ENCODE data around the gene SUGT1.

Gene SUGT1

GRCh38 chr13:52651897-52652195 lies 790 bp upstream of the SUGT1 start (continued):
- TF ChIP-seq ZNF324 (tag by site-specific recombination; IDR thresholded peaks at IDR 0.05) (no peak), ZNF341 (tag by site-specific recombination; IDR thresholded peaks at IDR 0.05; ENCODE audit: low read depth) (peak; percentile 43), ZNF776 (tag by site-specific recombination; IDR thresholded peaks at IDR 0.05; ENCODE audit: borderline replicate concordance) (no peak), HOXA7 (CRISPR knock-in tag; IDR thresholded peaks at IDR 0.05; ENCODE audit: borderline replicate concordance) (no peak), ZIC2 (tag by site-specific recombination; IDR thresholded peaks at IDR 0.05) (0 out of 2 replicates have a peak, but pooled peaks have one; percentile 5), ZNF24 (tag by site-specific recombination; IDR thresholded peaks at IDR 0.05) (no peak), MEIS1 (CRISPR knock-in tag; IDR thresholded peaks at IDR 0.05; ENCODE audit: borderline replicate concordance) (no peak), ZNF292 (tag by site-specific recombination; IDR thresholded peaks at IDR 0.05; ENCODE audit: borderline replicate concordance, low read depth) (no peak), ZBTB8A (tag by site-specific recombination; IDR thresholded peaks at IDR 0.05) (peak; percentile 96), ZEB2 (tag by site-specific recombination; IDR thresholded peaks at IDR 0.05) (no peak), ZNF610 (tag by site-specific recombination; IDR thresholded peaks at IDR 0.05; ENCODE audit: borderline replicate concordance) (peak; percentile 64; the same call in 1 of the 2 replicates), ZNF175 (tag by site-specific recombination; IDR thresholded peaks at IDR 0.05) (no peak), ZNF530 (tag by site-specific recombination; IDR thresholded peaks at IDR 0.05; ENCODE audit: low read depth) (no peak), ZNF157 (tag by site-specific recombination; IDR thresholded peaks at IDR 0.05) (no peak), ZNF560 (tag by site-specific recombination; IDR thresholded peaks at IDR 0.05; ENCODE audit: borderline replicate concordance) (no peak), PATZ1 (tag by site-specific recombination; IDR thresholded peaks at IDR 0.05) (peak; percentile 35), ZNF404 (tag by site-specific recombination; IDR thresholded peaks at IDR 0.05) (no peak), ATF2 (tag by site-specific recombination; IDR thresholded peaks at IDR 0.05; ENCODE audit: low read depth) (no peak), ZNF223 (tag by site-specific recombination; IDR thresholded peaks at IDR 0.05) (no peak), ZNF664 (tag by site-specific recombination; IDR thresholded peaks at IDR 0.05) (no peak), ZNF654 (tag by site-specific recombination; IDR thresholded peaks at IDR 0.05; ENCODE audit: low read depth) (no peak), ZNF391 (tag by site-specific recombination; IDR thresholded peaks at IDR 0.05; ENCODE audit: borderline replicate concordance, low read depth) (no peak)
- TF ChIP-seq, protein P1, sequence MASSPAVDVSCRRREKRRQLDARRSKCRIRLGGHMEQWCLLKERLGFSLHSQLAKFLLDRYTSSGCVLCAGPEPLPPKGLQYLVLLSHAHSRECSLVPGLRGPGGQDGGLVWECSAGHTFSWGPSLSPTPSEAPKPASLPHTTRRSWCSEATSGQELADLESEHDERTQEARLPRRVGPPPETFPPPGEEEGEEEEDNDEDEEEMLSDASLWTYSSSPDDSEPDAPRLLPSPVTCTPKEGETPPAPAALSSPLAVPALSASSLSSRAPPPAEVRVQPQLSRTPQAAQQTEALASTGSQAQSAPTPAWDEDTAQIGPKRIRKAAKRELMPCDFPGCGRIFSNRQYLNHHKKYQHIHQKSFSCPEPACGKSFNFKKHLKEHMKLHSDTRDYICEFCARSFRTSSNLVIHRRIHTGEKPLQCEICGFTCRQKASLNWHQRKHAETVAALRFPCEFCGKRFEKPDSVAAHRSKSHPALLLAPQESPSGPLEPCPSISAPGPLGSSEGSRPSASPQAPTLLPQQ (tag by site-specific recombination; IDR thresholded peaks at IDR 0.05) = 0 out of 2 replicates have a peak, but pooled peaks have one; percentile 18
- TF ChIP-seq, protein P2, sequence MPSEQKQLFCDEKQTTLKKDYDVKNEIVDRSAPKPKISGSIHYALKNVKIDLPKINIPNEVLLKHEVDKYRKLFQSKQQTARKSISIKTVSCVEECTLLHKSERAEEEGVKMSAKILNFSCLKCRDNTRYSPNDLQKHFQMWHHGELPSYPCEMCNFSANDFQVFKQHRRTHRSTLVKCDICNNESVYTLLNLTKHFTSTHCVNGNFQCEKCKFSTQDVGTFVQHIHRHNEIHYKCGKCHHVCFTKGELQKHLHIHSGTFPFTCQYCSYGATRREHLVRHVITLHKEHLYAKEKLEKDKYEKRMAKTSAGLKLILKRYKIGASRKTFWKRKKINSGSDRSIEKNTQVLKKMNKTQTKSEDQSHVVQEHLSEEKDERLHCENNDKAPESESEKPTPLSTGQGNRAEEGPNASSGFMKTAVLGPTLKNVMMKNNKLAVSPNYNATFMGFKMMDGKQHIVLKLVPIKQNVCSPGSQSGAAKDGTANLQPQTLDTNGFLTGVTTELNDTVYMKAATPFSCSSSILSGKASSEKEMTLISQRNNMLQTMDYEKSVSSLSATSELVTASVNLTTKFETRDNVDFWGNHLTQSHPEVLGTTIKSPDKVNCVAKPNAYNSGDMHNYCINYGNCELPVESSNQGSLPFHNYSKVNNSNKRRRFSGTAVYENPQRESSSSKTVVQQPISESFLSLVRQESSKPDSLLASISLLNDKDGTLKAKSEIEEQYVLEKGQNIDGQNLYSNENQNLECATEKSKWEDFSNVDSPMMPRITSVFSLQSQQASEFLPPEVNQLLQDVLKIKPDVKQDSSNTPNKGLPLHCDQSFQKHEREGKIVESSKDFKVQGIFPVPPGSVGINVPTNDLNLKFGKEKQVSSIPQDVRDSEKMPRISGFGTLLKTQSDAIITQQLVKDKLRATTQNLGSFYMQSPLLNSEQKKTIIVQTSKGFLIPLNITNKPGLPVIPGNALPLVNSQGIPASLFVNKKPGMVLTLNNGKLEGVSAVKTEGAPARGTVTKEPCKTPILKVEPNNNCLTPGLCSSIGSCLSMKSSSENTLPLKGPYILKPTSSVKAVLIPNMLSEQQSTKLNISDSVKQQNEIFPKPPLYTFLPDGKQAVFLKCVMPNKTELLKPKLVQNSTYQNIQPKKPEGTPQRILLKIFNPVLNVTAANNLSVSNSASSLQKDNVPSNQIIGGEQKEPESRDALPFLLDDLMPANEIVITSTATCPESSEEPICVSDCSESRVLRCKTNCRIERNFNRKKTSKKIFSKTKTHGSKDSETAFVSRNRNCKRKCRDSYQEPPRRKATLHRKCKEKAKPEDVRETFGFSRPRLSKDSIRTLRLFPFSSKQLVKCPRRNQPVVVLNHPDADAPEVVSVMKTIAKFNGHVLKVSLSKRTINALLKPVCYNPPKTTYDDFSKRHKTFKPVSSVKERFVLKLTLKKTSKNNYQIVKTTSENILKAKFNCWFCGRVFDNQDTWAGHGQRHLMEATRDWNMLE (tag by site-specific recombination; conservative IDR thresholded peaks at IDR 0.05; ENCODE audit: low read depth) = no peak; the same call in 1 of the 2 replicates

Measured in HEK293 (cell line).